KG1 (cell line): ENCODE data around the gene DAPK1.

Experiments used
- DNase-seq: peaks from one replicate; lab custom pipeline; 2025; lab: John Stamatoyannopoulos, UW

The DAPK1 gene

DNA sequence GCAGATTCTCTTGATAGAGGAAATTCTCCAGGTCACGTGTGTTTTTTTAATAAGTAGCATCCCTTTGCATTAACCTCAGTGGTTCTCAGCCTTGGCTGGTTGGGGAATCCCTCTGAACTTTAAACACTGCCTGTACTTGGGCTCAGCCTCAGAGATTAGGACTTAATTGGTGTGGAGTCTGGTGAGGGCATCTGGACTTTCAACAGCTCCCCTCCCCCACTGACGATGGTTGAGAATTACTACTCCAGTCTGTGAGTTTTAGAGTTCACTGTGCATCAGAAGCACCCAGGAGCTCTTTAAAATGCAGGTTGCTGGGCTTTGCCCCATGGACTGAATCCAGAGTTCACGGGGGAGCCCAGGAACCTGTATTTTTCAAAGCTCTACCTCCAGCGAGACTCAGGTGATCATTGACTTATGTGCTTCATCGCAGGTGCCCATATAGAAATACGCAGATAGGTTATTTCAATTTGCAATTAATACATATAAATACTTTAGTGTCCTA, 71.4 kb downstream of the DAPK1 start:
- no peak for DNase-seq

DNA sequence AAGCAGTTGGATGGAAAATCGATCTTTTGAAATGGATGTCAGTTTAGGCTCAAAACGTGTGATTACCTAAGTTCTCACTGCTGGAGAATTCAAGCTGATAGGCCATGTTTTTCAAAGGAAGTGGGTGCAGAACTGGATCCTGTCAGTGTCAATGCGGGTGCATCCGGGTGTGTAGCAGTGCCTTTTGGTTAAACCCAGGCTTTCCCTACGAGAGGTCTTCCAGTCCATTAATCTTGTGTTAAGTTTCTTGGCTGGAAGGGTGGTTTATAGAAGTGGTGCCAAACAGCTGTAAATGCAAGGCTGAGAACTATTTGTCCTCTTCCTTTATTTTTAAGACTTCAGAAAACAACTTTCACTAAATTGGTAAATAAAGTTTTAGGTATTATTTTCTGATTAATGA, 71.9 kb downstream of the DAPK1 start:
- DNase-seq = no peak

DNA sequence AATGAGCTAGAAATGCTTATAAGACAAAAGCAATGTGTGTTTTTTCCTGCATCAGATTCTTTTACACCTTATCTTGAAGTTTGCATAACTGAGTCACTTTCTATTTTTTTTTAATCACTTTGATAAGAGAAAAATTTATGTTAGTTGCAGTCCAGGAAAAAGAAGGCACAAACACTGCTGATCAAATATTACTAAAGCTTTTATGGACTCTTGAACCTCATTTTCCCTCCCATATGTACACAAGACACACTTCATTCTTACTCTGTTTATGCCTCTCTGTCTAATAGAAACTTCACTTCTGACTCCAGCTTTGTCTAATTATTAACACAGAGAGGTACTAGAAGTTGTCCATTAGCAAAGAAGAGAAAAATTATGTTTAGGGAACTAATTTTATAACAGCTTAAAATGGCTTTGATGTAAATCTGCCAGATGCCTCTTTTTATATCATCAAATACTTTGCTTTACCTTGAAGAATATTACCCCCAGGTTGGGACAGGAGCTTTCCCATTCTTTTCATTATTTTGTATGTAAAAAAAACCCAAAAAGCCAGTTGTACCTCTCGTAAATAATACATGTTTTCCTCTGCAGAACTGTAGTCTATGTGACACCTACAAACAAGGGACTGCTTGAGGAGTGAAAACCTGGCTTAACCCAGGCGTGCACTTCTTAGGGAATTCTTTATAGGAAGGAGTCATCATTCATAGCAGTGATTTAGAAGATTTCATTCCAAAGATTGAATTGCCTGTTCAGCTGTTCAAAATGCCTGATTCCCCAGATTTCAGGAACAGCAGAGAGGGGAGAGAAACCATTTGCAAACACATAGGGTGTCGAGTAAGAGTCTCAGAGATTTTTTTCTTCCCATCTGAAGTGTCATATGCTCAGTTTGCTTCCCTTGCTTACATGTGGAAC, 72.6 kb downstream of the DAPK1 start:
- no peak for DNase-seq

GRCh38 chr9:87572719-87573118, 75.1 kb downstream of the DAPK1 start:
- no peak for DNase-seq

DNA sequence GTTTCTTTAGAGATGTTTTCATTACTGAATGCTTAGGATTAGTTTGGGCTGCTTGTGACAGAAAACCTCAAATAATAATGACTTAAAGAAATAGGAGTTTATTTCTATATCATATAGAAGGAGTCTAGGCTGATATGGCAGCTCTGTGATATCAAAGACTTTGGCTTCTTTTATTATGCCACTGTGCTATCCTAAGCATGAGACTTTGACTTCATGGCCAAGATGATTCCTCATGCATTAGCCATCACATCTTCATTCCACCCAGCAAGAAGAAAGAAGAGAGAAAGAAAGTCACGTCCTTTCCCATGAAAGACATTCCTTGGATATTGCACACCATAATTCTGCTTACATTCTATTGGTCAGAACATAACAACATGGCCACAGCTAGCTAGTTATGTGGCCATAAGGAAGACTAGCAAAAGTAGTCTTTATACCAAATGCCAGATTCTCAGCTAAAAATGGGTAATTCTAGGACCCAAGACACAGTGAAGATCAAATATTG, 76.2 kb downstream of the DAPK1 start:
- no peak for DNase-seq

DNA sequence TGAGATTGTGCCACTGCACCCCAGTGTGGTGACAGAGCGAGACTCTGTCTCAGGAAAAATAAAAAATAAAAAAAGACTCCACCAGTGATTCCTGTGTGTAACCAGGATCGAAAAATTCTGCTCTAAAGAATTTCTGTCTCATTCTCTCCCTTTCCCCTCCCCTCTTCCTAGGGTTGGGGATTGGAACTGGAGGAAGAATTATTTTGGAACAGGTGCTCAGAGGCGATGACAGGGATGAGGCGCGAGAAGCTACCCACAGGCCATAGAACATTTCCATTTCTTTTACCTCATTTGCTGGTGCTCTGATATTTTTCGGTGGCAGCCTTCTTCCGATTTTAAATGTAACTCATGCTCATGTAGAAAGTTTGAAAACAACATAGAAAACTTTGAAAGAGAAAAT, 80.1 kb downstream of the DAPK1 start:
- DNase-seq = no peak

- DNase-seq = no peak
Measured at GRCh38 chr9:87578625-87579024, 81.0 kb downstream of the DAPK1 start.

DNA sequence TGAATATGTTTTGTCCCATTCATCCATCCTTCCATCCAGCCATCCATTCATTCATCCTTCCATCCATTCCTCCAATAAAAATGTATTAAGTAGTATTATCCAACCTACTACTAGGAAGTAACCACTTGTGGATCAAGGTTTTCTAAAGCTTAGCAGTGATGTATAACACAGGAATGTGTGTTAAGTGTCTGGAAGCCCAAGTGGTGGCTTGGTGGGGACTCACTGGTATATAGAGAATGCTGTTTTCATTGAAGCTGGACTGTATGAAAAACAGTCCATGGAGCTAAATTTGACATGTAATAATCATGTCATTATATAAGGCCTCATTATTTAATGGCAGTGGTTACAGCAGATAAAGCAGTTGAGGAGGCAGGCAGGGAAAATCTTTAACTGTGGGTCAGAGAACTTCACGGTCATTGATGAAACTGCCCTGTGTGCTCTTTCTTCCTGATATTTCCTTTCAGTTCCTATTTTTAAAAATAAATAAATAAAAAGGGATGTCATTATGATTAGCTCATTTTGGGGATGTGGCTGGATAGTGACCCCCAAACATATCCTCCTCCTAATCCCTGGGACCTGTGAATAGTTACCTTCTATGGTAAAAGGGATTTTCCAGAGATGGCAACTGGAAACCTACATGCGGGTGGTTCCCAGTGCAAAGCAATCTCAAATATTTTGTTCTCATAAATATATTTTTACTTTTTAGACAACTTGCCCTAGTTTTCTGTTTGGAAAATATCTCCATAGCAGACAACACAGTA, 82.3 kb downstream of the DAPK1 start:
- DNase-seq = no peak

DNA sequence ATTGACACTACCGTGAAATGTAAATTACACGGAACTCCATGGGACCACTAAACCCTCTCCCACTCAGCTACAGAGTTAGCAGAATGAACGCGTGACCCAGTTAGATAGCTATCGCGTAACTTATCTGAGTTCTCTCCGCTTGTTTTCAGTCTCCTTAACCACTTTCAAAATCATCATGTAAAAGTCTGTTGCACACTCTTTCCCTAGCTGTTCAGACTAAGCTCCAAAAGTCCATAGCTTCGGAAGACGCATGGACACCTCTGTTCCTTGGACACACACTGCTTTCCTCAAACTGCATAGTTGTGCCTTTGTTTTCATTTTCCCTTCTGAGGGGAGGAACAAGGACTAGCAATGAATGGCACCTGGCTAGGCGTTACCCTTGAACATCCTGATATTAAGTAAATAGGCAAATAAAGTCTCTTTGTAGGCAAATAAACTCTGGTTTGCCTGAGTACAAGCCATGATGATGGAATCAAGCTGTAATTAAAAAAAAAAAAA, 83.3 kb downstream of the DAPK1 start:
- no peak for DNase-seq

GRCh38 chr9:87581513-87581912, 83.8 kb downstream of the DAPK1 start:
- DNase-seq = no peak

DNA sequence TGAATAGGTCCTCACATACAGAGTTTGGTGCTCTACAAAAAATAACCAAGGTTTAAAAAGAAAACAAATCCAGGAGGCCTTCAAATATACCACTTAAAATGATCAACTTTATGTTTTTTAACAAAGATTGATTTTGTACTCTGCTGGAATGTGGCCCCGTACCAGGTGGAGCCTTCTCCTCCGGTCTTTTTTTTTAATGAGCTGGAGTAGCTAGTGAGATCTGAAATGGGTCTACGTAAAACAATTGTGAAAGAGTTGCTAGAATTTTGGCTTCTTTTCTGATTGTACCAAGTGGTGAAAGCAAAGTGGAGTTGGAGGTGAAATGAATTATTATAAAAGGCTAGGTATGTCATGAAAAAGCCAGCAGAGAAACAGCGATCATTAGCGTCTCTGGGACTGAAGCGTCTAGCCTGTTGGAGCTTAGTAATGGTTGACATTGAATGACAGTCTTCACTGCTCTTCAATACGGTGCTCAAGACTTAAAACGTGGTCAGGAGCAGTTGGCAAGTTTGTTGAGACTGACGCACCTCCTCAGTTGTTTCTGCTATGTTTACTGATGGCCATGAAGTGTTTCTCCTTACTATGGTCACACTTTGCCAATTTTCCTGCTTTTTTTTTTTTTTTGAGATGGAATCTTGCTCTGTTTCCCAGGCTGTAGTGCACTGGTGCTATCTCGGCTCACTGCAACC, 84.4 kb downstream of the DAPK1 start:
- DNase-seq = no peak

- DNase-seq = no peak
Measured at GRCh38 chr9:87584326-87584725, 86.7 kb downstream of the DAPK1 start.

GRCh38 chr9:87585123-87585855, 87.6 kb downstream of the DAPK1 start:
- DNase-seq = no peak

DNA sequence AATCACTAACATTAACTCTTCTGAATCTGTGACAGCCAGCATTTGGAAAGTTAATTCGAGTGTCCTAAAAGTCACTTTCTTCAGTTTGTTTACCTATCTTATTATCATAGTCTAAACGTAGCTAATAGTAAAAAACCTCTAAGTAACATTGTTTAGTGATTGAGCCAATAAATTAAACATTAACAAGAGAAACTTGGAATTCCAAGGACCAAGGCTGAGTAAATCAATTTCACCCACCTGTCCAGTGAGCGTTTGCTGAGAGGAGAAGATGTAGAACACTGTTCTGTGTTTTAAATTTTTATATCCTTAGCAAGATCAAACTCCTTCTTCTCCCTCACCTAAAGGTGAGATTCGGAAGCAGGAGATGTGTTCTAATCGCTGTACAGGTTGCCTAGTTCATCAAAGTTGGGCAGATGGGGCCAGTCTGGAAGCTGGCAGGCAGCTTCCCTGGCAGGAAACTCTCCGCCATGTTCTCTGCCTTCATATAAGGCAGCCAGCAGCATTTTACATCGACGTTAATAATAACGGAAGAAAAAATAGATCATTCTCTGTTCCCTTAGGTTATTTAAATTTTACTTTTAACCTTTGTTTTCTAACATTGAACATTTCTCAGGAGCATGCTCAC, 89.2 kb downstream of the DAPK1 start:
- no peak for DNase-seq

GRCh38 chr9:87587356-87587745, 89.7 kb downstream of the DAPK1 start:
- no peak for DNase-seq

GRCh38 chr9:87587864-87588263, 90.2 kb downstream of the DAPK1 start:
- DNase-seq = no peak

DNA sequence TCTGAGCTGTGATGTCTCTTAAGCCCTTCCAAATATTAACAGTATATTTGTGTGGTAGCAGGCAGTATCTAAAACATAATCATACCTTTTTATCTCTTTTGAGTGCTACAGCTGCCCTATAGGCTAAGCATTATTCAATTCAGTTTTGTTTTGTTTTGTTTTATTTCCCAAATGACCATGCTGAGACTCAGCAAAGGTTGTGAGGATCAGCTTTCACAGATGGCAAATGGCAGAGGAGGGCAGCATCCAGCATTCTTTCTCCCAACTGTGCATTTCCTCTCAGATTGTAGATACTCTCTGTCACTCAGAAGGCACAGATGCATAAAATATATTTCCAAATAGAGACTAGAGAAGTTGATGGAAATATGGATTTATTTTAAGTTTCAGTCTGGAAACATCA, 90.7 kb downstream of the DAPK1 start:
- no peak for DNase-seq

DNA sequence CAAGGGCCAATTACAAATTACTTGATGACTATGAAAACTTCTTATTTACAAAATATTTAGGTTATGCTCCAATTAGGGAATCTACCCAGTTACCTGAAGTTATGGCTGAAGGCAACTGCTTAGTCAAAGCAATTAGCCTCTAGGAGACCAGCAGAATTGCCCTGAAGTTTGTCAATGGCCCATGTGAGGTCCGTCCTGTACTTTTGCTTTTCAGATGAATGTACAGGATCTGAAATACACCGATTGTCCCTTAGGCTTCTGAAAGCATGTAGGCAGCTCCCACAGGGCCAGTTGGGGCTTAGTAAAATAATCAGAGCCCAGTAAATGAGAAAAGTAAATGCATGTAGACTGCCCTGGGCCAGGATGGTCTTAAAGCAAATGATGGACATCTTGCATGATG, 93.3 kb downstream of the DAPK1 start:
- no peak for DNase-seq

GRCh38 chr9:87592554-87593358, 95.1 kb downstream of the DAPK1 start:
- DNase-seq = no peak

GRCh38 chr9:87593359-87593980, 95.8 kb downstream of the DAPK1 start:
- DNase-seq = no peak
